Lower lobe of right lung (tissue), 2 donors: ENCODE measurements around the gene STK32B. TPM values are rescaled to one million over a fixed set of nuclear protein-coding genes. Genes with fewer than 3 reads are reported as not detected.

Experiments used
- ATAC-seq, 2 donors: fragments of 200-7000 bp; cut with Tn5 transposase; one replicate each; pipeline ENCODE4 v1.9.1; 2020 to 2022; ENCODE audit warnings: mild to moderate bottlenecking in 2 of 2, moderate library complexity in 2 of 2
- DNase-seq: peaks from one replicate; pipeline ENCODE4 v3.0.0-alpha.2; 2020
- H3K27ac ChIP-seq: fragments of 200-600 bp; one replicate; pipeline ENCODE4 v1.8.0; 2022
- H3K27me3 ChIP-seq: fragments of 200-600 bp; one replicate; pipeline ENCODE4 v1.8.0; 2022; ENCODE audit warnings: low read depth
- H3K36me3 ChIP-seq: fragments of 200-600 bp; one replicate; pipeline ENCODE4 v1.8.0; 2022; ENCODE audit warnings: mild to moderate bottlenecking
- H3K4me1 ChIP-seq: fragments of 200-600 bp; one replicate; pipeline ENCODE4 v1.8.0; 2022
- H3K4me3 ChIP-seq: fragments of 200-600 bp; one replicate; pipeline ENCODE4 v1.8.0; 2022; ENCODE audit warnings: mild to moderate bottlenecking
- H3K9me3 ChIP-seq: fragments of 200-600 bp; one replicate; pipeline ENCODE4 v1.8.0; 2022
- intact Hi-C: fragments of 100-400 bp; cut with DNase I; formaldehyde crosslinking; loops from one replicate; pipeline ENCODE4 v1.11.0; 2022
- total RNA-seq: library from RNA; stranded (reverse); fragmentation: NEBNext Ultra II Directional; extraction: Animal tissue kit (Norgen Biotek cat#: 25700); gene quantifications from one replicate; pipeline ENCODE4 v1.2.1, GENCODE V29; 2021
- TF ChIP-seq, protein P1 (sequence below): fragments of 200-600 bp; IDR thresholded peaks from one replicate; pipeline ENCODE4 v1.8.0; 2022; ENCODE audit warnings: antibody characterized with exemption, mild to moderate bottlenecking
- donor health status: DM: no; HTN: yes; CAD: no; lungs with severe emphysema.

Gene STK32B
- total RNA-seq, 1 donor from 2014 or later: 1.3 TPM

DNA sequence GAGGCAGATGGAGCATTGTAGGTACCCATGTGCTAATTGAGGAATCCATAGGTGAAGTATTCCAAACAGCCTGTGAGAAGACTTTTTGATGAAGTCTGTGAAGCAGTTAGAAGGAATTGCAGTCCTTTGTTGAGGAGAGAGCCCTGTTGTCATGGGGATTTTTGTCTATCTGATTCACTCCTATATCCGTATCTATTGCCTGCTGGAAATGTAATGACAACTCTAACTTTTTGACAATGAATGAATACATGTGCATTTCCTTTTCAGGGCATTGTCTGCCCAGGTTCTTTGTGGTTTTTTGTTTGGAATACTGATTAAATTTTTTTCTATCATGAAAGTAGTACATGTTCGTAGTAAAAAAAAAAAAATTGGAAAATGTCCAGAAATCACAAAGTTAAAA is 31.1 kb downstream of the STK32B start:
- Histone ChIP-seq H3K27me3 (no peaks in the 10 kb centered on the region), H3K4me1 (no peaks in the 10 kb centered on the region), H3K27ac (no peak overlapping the region), H3K4me3 (no peak overlapping the region), H3K36me3 (no peaks in the 10 kb centered on the region), H3K9me3 (peaks cover 15% of the 10 kb centered on the region)
- intact Hi-C loops: no loop called here
- no peak for ATAC-seq
- TF ChIP-seq, protein P1, sequence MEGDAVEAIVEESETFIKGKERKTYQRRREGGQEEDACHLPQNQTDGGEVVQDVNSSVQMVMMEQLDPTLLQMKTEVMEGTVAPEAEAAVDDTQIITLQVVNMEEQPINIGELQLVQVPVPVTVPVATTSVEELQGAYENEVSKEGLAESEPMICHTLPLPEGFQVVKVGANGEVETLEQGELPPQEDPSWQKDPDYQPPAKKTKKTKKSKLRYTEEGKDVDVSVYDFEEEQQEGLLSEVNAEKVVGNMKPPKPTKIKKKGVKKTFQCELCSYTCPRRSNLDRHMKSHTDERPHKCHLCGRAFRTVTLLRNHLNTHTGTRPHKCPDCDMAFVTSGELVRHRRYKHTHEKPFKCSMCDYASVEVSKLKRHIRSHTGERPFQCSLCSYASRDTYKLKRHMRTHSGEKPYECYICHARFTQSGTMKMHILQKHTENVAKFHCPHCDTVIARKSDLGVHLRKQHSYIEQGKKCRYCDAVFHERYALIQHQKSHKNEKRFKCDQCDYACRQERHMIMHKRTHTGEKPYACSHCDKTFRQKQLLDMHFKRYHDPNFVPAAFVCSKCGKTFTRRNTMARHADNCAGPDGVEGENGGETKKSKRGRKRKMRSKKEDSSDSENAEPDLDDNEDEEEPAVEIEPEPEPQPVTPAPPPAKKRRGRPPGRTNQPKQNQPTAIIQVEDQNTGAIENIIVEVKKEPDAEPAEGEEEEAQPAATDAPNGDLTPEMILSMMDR: no peak
- no peak for DNase-seq

DNA sequence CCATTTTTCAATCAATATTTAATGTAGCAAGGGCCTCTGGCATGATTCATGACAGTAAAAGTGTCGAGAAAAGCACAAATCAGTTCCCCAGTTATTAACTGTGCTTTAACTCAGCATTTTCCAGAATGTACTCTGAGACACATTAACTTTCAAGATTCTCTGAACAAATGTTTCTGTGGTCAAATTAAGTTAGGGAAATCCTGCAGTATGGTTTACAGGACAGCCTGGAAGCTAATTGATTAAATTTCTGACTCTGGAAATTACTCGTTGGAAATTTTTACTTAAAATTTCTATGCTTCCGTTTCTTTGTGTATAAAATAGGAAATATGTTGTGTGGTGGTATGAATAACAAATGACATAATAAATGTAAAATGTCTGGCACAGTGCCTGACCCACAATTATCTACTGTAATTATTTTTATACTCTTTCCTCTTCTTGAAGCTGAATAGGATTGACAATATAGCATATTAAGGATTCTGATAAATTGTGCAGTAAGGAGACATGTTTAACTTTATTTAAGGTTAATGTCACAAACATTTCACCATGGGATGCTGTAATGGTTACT is 33.7 kb downstream of the STK32B start:
- TF ChIP-seq, protein P1: no peak
- Histone ChIP-seq H3K9me3 (peaks cover 15% of the 10 kb centered on the region), H3K36me3 (no peaks in the 10 kb centered on the region), H3K4me1 (no peaks in the 10 kb centered on the region), H3K4me3 (no peak overlapping the region), H3K27ac (no peak overlapping the region), H3K27me3 (no peaks in the 10 kb centered on the region)
- intact Hi-C loops: no loop called here
- ATAC-seq (no peak), DNase-seq (no peak)

DNA sequence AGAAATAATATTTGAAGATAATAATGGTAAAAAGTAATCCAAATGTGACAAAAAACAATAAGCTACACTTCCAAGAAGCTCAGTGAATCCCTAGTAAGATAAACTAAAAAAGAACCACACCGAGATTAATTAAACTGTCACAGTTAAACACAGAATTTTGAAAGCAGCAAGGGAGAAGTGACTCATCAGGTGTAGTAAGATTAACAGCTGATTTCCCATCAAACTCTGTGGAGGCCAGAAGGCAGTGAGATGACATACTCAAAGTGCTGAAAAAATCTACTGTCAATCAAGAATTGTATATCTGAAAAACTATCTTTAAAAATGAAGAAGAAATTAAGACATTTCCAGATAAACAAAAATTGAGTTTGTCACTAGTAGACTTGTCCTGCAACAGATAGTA is 35.3 kb downstream of the STK32B start:
- TF ChIP-seq, protein P1: no peak
- no peaks in the 10 kb centered on the region for H3K36me3 ChIP-seq
- H3K4me3 ChIP-seq: no peak overlapping the region
- ATAC-seq: no peak
- no peaks in the 10 kb centered on the region for H3K27me3 ChIP-seq
- H3K27ac ChIP-seq: no peak overlapping the region
- peaks cover 10% of the 10 kb centered on the region for H3K9me3 ChIP-seq
- DNase-seq: no peak
- H3K4me1 ChIP-seq: no peaks in the 10 kb centered on the region
- intact Hi-C loops: no loop called here

DNA sequence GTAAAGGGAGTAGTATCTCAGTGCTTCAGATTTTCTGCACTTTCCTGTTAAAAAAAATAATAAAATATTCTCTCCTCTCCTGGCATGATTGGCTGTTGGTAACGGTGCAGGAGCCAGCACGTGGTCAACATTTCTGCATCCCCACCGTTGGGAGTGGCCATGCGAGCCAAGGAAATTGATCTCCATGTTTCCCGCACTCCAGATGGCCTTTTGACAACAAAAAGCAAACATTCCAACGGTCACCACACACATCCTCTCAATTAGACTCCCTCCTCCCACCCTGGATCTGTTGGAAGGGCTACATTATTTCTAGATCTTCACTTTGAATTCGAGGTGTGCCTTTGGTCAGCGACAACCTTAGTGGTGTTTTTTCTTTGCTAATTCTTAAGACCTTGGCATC is 45.0 kb downstream of the STK32B start:
- Histone ChIP-seq H3K9me3 (no peaks in the 10 kb centered on the region), H3K27me3 (no peaks in the 10 kb centered on the region), H3K4me1 (no peaks in the 10 kb centered on the region), H3K4me3 (no peak overlapping the region), H3K36me3 (no peaks in the 10 kb centered on the region), H3K27ac (no peak overlapping the region)
- DNase-seq: no peak
- no peak for ATAC-seq
- TF ChIP-seq, protein P1: no peak
- intact Hi-C loops: no loop called here

DNA sequence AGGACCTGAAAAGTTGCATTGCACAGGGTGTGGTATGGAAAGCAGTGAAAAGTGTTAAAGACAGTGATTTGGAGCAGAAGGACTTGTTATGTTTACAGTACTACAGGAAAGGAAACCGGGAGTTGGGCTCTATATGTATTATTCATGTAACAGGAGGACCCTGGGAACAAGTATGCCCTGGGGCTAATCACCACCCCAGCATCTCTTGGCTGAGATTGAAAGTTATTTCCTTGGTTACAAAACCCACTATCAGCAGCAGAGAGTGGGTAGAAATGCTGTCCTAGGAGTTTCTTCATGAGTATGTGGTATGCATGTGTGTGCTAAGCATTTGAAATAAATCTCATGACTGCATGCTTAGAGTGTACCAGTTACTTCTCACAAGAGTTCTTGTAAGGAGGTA is 46.9 kb downstream of the STK32B start:
- TF ChIP-seq, protein P1: no peak
- H3K4me3 ChIP-seq: no peak overlapping the region
- H3K36me3 ChIP-seq: no peaks in the 10 kb centered on the region
- no peaks in the 10 kb centered on the region for H3K4me1 ChIP-seq
- intact Hi-C loops: no loop called here
- no peaks in the 10 kb centered on the region for H3K27me3 ChIP-seq
- no peak for ATAC-seq
- no peaks in the 10 kb centered on the region for H3K9me3 ChIP-seq
- H3K27ac ChIP-seq: no peak overlapping the region
- no peak for DNase-seq

DNA sequence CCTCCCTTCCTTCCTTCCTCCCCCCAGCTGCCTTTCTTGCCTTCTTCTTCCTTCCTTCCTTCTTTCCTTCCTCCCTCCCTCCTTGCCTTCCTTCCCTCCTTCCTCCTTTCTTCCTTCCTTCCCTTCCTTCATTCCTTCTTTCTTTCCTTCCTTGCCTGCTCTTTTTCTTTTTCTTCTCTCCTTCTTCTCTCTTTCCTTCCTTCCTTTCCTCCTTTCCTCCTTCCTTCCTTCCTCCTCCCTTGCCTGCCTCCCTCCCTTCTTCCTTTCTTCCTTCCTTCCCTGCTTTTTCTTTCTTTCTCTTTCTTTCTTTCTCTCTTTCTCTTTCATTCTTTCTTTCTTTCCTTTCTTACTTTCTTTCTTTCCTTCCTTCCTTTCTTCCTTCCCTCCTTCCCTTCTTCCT is 49.1 kb downstream of the STK32B start:
- Histone ChIP-seq H3K4me1 (no peaks in the 10 kb centered on the region), H3K27ac (no peak overlapping the region), H3K9me3 (no peaks in the 10 kb centered on the region), H3K4me3 (no peak overlapping the region), H3K36me3 (no peaks in the 10 kb centered on the region), H3K27me3 (no peaks in the 10 kb centered on the region)
- DNase-seq: no peak
- TF ChIP-seq, protein P1: no peak
- ATAC-seq: no peak
- intact Hi-C loops: no loop called here
